PC-9 (cell line): ENCODE data around the gene H3-3A. TPM values are rescaled to one million over a fixed set of nuclear protein-coding genes. Genes with fewer than 3 reads are reported as not detected.

Experiments
- BruUV-seq: library from RNA; stranded (reverse); fragments of 400-500 nt; replicated peaks from 2 replicates; lab custom pipeline; 2021; lab: Mats Ljungman, UMichigan
- CTCF ChIA-PET: fragments of 300-600 bp; sonication (Branson Sonifier 250); formaldehyde crosslinking; loops from one replicate; lab custom pipeline; 2022; ENCODE audit warnings: antibody characterized with exemption; lab: Charles Lee
- POLR2A ChIA-PET: fragments of 300-600 bp; sonication (Branson Sonifier 250); formaldehyde crosslinking; loops from one replicate; lab custom pipeline; 2022; ENCODE audit warnings: antibody characterized with exemption; ENCODE audit not compliant: unreplicated experiment; lab: Charles Lee
- DNase-seq, 2 experiments: peaks; one replicate each; pipeline versions ENCODE4 v3.0.0 to v3.0.0-alpha.2; 2015 to 2022; ENCODE audit warnings: mixed read lengths in 1 of 2
- H2AFZ ChIP-seq: fragments of 200-600 bp; sonication (generic); 2 replicates; pipeline ENCODE4 v1.8.1; 2017; ENCODE audit warnings: antibody characterized with exemption
- H3F3A ChIP-seq: fragments of 200-600 bp; sonication (generic); 2 replicates; pipeline ENCODE4 v1.8.1; 2017; ENCODE audit warnings: antibody characterized with exemption, mild to moderate bottlenecking, low read depth; ENCODE audit not compliant: insufficient read depth
- H3K27ac ChIP-seq: fragments of 200-600 bp; sonication (generic); 2 replicates; pipeline ENCODE4 v1.6.1; 2016; ENCODE audit warnings: mixed run types
- H3K27me3 ChIP-seq: fragments of 200-600 bp; sonication (generic); 2 replicates; pipeline ENCODE4 v1.6.1; 2016; ENCODE audit warnings: low read depth, mixed run types; ENCODE audit not compliant: insufficient read depth
- H3K36me3 ChIP-seq: fragments of 200-600 bp; sonication (generic); 2 replicates; pipeline ENCODE4 v1.6.1; 2016; ENCODE audit warnings: low read depth, mixed run types
- H3K4me1 ChIP-seq: fragments of 200-600 bp; sonication (generic); replicated peaks from 2 replicates; pipeline ENCODE4 v1.6.1; 2016; ENCODE audit warnings: mixed run types; ENCODE audit not compliant: insufficient read depth
- H3K4me2 ChIP-seq: fragments of 200-600 bp; sonication (generic); 2 replicates; pipeline ENCODE4 v1.6.1; 2017; ENCODE audit warnings: mixed run types
- H3K4me3 ChIP-seq: fragments of 200-600 bp; sonication (generic); 2 replicates; pipeline ENCODE4 v1.6.1; 2016; ENCODE audit warnings: mixed run types
- H3K79me2 ChIP-seq: fragments of 200-600 bp; sonication (generic); 2 replicates; pipeline ENCODE4 v1.6.1; 2017; ENCODE audit warnings: low read depth, mixed run types
- H3K9me2 ChIP-seq: fragments of 200-600 bp; sonication (generic); 2 replicates; pipeline ENCODE4 v1.8.1; 2017; ENCODE audit warnings: mild to moderate bottlenecking; ENCODE audit not compliant: insufficient read depth
- H3K9me3 ChIP-seq: fragments of 200-600 bp; sonication (generic); 2 replicates; pipeline ENCODE4 v1.8.1; 2016; ENCODE audit warnings: low read depth; ENCODE audit not compliant: insufficient read depth
- H4K20me1 ChIP-seq: fragments of 200-600 bp; sonication (generic); 2 replicates; pipeline ENCODE4 v1.8.1; 2017; ENCODE audit not compliant: insufficient read depth
- CTCF ChIP-seq: fragments of 200-600 bp; sonication (generic); conservative IDR thresholded peaks from 2 replicates; pipeline ENCODE4 v1.6.1; 2017; ENCODE audit warnings: mixed run types, antibody characterized with exemption, mild to moderate bottlenecking, moderate library complexity
- EZH2 ChIP-seq: fragments of 200-600 bp; sonication (generic); IDR thresholded peaks from 2 replicates; pipeline ENCODE4 v1.8.0; 2017; ENCODE audit warnings: antibody characterized with exemption, low read depth
- intact Hi-C: fragments of 100-400 bp; cut with micrococcal nuclease; formaldehyde crosslinking; loops from one replicate; pipeline ENCODE4 v1.10.0; 2022; ENCODE audit not compliant: unreplicated experiment
- total RNA-seq: library from RNA; stranded (reverse); gene quantifications from 2 replicates; pipeline ENCODE4 v1.2.3, GENCODE V29; 2021

The H3-3A gene
- total RNA-seq, 1 experiment from 2014 or later: 584 TPM

- ChIA-PET POLR2A (no interaction called here), CTCF (interaction anchor here (0.7 to 1.8 kb wide), 4 partner anchors 12 to 326 kb away, joined by 3 to 11 read pairs (median 4); no protein-coding TSS in a partner anchor)
- H3K27me3 ChIP-seq: no peaks in the 10 kb centered on the region
- H3K27ac ChIP-seq: peak overlapping the region; percentile 47; the same call in 1 of the 2 replicates
- no peaks in the 10 kb centered on the region for H4K20me1 ChIP-seq
- peak overlapping the region; percentile 88 for H3K4me2 ChIP-seq
- peak overlapping the region; percentile 91 for H3K4me3 ChIP-seq
- no TSS peak for BruUV-seq
- H3K4me1 ChIP-seq: peaks cover 6% of the 10 kb centered on the region; the same call in 1 of the 2 replicates
- TF ChIP-seq EZH2 (no peak), CTCF (no peak)
- H2AFZ ChIP-seq: peak overlapping the region; percentile 98
- no peaks in the 10 kb centered on the region for H3K9me3 ChIP-seq
- H3K36me3 ChIP-seq: no peaks in the 10 kb centered on the region
- DNase-seq: no peak
- no peaks in the 10 kb centered on the region for H3K79me2 ChIP-seq
- intact Hi-C loops: loop anchor here (2.0 kb wide), 2 partner anchors 18 to 24 kb away; no protein-coding TSS in a partner anchor
- no peaks in the 10 kb centered on the region for H3K9me2 ChIP-seq
- H3F3A ChIP-seq: peaks cover 9% of the 10 kb centered on the region; the same call in 1 of the 2 replicates
These were observed 20.0 kb downstream of the H3-3A start for GRCh38 chr1:226082587-226082917.

GRCh38 chr1:226082959-226083301 lies 20.4 kb downstream of the H3-3A start:
- H3K9me2 ChIP-seq: no peaks in the 10 kb centered on the region
- peak overlapping the region; percentile 98 for H2AFZ ChIP-seq
- TSS peak; percentile 92 for BruUV-seq
- H3K9me3 ChIP-seq: no peaks in the 10 kb centered on the region
- CTCF ChIA-PET: interaction anchor here (0.6 to 1.8 kb wide), 5 partner anchors 12 to 326 kb away, joined by 3 to 11 read pairs (median 4); no protein-coding TSS in a partner anchor
- DNase-seq: peak; percentile 48 to 71
- H4K20me1 ChIP-seq: no peaks in the 10 kb centered on the region
- no peaks in the 10 kb centered on the region for H3K79me2 ChIP-seq
- POLR2A ChIA-PET: interaction anchor here (1.3 kb wide), 1 partner anchor 10 kb away, joined by 15 read pairs; no protein-coding TSS in a partner anchor
- TF ChIP-seq EZH2: no peak
- no peak for TF ChIP-seq CTCF
- H3K4me3 ChIP-seq: peak overlapping the region; percentile 91
- no peaks in the 10 kb centered on the region for H3K36me3 ChIP-seq
- intact Hi-C loops: loop anchor here (1.0 to 2.0 kb wide), 3 partner anchors 18 to 39 kb away; no protein-coding TSS in a partner anchor
- no peaks in the 10 kb centered on the region for H3K27me3 ChIP-seq
- peaks cover 9% of the 10 kb centered on the region; the same call in 1 of the 2 replicates for H3F3A ChIP-seq
- H3K4me2 ChIP-seq: peak overlapping the region; percentile 88
- H3K27ac ChIP-seq: peak overlapping the region; percentile 47
- H3K4me1 ChIP-seq: peaks cover 6% of the 10 kb centered on the region; the same call in 1 of the 2 replicates

GRCh38 chr1:226083302-226084101 lies 21.0 kb downstream of the H3-3A start:
- H3K4me2 ChIP-seq: peak overlapping the region; percentile 88
- no peaks in the 10 kb centered on the region for H3K9me3 ChIP-seq
- H2AFZ ChIP-seq: peak overlapping the region; percentile 98
- H3K4me3 ChIP-seq: peak overlapping the region; percentile 91
- H3K27ac ChIP-seq: peak overlapping the region; percentile 47
- no peaks in the 10 kb centered on the region for H3K36me3 ChIP-seq
- TF ChIP-seq CTCF (no peak; the same call in 1 of the 2 replicates), EZH2 (no peak)
- H4K20me1 ChIP-seq: no peaks in the 10 kb centered on the region
- DNase-seq: peak; percentile 68 to 96
- POLR2A ChIA-PET: interaction anchor here (0.6 to 1.3 kb wide), 3 partner anchors 10 to 42 kb away, joined by 3 to 15 read pairs (median 3); no protein-coding TSS in a partner anchor
- H3K27me3 ChIP-seq: no peaks in the 10 kb centered on the region
- CTCF ChIA-PET: interaction anchor here (0.6 to 1.8 kb wide), 8 partner anchors 13 to 78 kb away, joined by 3 to 11 read pairs (median 4); partner anchors contain the start of gene H3-3A
- peaks cover 9% of the 10 kb centered on the region; the same call in 1 of the 2 replicates for H3F3A ChIP-seq
- H3K79me2 ChIP-seq: no peaks in the 10 kb centered on the region
- TSS peak; percentile 50 for BruUV-seq
- H3K4me1 ChIP-seq: peaks cover 6% of the 10 kb centered on the region; the same call in 1 of the 2 replicates
- intact Hi-C loops: loop anchor here (1.0 to 2.0 kb wide), 3 partner anchors 19 to 39 kb away; no protein-coding TSS in a partner anchor
- H3K9me2 ChIP-seq: no peaks in the 10 kb centered on the region
